ENCODE results near the gene ZNF584.
A peak's percentile ranks its signal among the peaks of the same experiment; 100 is the strongest.
"Not testable (repeated sequence)": the region's sequence is repeated elsewhere in the genome, so short reads cannot be mapped to it uniquely, and the experiment has no call there.

ZNF584 gene

DNA sequence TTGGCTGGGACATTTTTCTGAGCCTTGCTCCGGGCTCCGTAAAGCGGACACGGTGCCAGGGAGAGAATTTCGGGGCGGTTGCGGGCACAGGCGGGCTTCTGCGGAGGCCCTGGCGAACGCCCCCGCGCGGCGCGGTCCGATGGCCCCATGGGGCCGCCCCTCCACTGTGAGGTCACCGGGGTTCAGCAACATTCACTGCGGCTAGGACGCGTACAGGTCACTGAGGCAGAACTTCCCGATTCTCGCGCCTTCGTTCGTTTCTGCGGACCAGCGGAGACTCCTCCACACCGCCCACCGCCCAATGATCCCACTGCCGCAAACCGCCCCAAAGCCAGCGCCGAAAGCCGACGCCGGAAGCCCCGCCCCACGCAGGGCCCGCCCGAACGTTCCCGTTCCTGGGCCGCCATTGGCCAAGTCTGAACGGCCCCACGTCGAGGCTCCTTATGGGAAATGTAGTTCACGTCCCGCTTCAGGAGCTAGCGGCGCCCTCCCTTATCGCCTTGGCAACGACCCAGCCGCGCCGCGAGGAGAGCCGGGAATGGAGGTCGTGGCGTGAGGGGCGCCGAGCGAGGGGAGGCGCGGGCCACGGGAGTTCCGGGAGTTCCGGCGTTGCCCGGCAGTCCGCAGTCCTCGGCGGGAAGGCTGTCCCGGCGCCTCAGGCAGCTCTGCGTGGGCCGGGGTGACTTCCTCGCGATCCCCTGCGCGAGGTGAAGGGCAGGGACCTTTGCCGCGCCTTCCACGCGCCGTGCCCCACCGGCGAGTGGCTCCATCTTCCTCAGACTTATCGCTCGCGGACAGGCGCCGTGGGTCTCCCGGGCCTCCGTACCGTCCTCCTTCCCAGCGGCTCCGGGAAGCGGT, at the start of gene ZNF584:
Gene ZNF584 (plus strand): TSS at position 498 of the 858 bp plus-strand sequence. CDS start 499 bp downstream, outside the sequence.
- DNase-seq: peak; percentile 95

DNA sequence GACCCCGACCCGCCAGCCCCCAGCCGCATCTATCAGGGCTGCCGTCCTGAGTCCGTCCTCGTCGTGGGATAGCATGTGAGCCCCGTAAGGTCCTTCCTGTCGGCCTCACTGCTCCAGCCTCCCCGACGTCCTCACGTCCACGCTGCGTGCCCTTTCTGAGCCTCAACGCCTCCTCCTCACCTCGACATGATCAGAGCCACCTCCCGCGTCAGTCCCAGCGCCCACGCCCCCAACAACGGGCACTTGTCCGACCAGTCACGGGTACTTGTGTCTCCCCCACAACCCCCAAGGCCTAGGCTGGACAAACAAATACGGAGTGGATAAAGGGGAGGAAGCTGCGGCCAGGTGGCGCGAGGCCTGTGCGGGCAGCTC, 46.6 kb upstream of the ZNF584 start:
- peak; percentile 38 for DNase-seq

DNA sequence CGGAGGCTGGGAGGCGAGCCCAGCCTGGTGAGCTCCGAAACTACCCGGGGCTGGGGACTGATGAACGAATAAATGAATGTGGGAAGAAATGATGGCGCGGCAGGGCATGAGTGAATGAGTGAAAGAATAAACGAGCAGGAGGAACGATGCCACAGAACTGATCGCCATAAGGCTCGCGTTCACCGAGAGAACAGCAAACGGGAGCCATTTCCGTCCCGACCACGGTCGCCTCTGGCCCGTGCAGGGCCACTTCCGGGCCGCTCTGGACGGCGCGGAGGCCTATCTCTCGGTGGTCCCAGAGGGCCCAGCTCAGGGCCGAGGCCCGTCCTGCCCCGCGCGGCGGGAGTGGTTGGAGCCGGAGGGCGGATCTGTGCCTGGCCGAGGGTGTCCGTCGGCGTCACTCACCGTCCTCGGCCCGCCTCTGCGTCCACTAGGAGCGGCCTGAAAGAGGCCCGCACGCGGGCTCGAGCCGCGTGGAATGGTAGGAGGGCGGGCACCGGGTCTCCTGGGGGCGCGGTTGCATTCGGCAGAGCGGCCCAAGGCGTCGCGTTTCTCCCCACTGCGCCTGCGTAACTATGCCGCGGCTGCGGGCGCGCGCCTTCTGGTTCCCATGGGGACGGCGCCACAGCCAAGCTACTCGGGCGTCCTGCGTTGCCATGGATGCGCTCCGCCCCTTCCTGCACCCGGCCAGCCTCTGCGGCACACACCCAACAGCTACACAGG, 46.0 kb upstream of the ZNF584 start, which contains the start of gene ZNF497:
Gene ZNF497 (minus strand): TSS at position 480 of the 723 bp plus-strand sequence. CDS start 5,116 bp downstream, outside the sequence.
- peak; percentile 97 for DNase-seq

GRCh38 chr19:58364146-58364545, 44.3 kb upstream of the ZNF584 start:
- DNase-seq: peak; percentile 27

- DNase-seq: no peak
Measured at GRCh38 chr19:58366585-58367430, 41.6 kb upstream of the ZNF584 start.

DNA sequence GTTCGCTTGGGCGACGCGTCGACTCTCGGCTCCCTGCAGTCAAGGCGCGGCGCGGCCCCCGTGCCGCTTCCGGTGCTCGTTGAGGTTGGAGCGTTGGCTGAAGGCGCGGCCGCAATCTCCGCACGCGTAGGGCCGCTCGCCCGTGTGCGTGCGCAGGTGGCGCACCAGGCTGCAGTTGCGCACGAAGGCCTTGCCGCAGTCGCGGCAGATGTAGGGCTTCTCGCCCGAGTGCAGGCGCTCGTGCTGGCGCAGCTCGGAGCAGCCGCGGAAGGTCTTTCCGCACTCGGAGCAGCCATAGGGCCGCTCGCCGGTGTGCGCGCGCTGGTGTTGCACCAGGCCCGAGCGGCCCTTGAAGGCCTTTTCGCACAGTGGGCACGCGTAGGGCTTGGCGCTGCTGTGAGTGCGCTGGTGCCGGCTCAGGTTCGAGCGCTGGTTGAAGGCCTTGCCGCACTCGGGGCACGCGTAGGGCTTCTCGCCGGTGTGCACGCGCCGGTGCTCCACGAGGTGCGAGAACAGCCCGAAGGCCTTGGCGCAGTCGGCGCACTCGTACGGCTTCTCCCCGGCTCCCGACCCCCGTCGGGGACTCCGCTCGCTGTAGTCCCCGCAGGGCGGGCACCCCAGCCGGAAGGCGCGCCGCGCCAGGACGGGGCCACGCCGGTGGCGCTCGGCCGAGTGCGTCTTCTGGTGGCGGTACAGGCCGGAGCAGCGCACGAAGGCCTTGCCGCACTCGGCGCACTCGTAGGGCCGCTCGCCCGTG, 40.6 kb upstream of the ZNF584 start:
- no peak for DNase-seq

DNA sequence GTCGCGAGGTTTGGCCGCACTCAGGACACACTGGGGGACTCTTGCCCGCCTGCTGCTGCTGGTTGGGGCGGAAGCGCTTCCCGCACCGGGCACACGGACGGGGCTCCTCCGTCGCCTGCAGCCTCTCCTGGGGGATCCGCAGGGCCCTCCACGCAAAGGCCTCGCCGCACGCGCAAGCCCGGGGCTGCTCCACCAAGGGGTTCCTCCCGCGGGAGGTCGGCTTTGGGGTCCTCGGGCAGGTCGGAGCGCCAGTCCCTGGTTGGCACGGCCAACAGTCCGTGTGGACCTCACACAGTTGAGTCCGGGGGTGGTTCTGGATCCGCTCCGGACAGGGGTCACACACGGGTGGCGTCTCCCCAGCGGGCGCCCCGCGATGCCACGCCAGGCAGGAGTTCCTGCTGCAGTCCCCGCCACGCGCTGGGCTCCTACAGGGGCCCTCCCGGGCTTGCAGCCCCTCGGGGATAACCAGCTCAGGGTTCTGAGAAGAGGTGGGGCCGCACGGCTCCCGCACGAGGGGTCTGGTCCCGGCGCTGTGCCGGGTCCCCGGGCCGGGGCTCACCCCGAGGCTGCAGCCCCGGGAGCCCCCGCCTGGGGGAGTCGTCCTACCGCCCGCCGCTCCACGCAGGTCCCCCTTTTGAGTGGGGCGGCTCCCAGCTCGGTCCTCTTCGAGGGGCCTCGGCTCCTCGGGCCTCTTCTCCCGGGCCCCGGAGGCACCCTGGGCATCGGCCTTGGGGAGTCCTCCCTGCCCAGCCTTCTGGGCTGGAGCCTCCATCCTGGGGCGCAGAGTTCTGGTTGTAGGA, 39.7 kb upstream of the ZNF584 start:
- no peak for DNase-seq

DNA sequence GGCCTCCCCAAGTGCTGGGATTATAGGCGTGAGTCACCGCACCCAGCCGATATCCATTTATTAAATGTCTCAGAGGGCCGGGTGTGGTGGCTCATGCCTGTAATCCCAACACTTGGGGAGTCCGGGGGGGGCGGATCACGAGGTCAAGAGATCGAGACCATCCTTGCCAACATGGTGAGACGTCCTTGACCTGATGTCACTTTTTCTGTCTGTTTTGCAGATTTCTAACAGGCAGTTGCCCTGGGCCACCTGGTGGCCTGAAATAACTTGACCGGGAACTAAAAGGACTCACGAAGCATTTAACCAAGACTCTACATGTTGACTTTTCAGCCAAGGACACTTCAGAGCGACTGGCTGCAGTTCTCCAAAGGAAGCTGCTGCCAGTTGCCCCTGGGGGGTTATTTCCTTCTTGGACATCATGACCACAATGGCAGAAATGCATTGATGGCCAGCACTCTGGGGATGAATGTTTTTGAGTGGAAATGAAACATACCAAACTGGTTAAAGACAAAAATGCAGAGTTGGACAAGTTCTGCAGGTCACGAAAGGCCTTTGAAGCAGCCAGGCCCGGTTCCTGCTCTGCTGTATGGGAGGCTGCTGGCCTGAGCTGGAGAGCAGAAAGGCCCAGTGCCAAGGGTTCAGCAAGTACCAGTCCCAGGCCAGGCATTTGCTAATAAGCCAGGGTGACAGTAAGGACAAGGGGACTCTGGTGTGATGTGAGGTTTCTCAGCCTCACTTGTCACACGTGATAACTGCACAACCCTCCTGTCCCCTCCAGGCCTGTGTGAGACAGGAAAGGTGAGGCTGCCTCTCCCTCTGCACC, 35.9 kb upstream of the ZNF584 start:
- no peak for DNase-seq

DNA sequence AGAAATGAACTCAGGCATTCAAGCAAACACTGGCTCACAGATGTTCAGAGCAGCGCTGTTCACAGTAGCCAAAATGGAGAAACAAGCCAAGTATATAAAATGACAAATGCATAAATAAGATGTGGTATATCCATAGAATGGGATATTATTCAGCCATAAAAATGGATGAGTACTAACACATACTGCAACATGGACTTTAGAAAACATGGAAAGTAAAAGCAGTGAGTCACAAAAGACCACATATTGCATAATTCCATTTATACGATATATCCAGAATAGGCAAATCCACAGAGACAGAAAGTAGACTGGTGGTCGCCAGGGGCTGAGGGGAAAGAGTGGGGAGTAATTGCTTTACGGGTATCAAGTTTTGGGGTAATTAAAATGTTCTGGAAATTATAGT, 34.2 kb upstream of the ZNF584 start:
- DNase-seq: peak; percentile 62

GRCh38 chr19:58376724-58377123, 31.7 kb upstream of the ZNF584 start:
- not testable (repeated sequence) for DNase-seq

DNA sequence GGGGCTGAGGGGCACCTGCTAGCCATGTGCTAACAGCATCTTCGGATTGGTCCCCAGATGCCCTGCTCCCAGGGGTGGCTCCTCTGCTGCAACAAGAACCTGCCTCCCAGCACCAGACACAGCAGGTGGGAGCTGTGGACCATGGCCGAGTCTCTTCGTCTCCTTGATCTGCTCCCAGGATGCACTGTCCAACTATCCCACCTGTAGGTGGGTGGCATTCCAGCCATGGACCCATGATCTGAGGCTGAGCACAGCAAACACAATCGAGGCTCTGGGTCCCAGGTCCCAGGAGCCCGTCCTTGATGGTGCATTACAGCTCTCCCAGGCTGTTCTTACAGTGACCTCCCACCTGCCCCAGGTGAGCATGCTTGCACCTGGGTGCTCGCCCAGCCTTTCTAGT, 29.2 kb upstream of the ZNF584 start:
- no peak for DNase-seq

DNA sequence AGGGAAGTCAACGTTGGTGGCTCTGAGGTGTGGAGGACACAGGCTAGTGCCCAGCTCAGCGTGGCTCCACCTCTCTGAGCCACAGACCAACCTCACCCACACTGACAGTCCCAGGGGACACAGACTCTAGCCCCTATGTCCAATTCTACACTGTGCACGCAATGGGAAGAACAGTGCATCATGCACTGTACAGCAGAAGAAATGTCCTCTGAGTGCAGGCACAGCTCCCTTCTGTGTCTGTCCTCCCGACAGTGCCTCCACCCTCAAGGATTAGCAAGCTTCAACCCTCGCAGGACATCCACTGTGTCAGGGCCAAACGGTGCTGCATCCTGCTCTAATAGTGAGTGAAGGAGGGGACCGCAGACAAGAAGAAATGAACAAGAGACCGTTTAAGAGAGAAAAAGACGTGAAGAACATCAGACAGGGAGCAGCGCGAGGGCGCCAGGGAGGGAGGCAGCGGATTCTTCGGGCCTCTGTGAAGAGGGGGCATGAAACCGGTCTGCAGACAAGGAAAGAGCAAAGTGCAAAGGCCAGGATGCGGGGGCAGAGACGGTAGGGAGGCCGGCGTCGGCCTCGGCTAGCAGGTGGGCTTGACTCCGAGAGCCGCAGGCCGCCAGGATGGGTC, 28.3 kb upstream of the ZNF584 start:
- no peak for DNase-seq

GRCh38 chr19:58380662-58381459, 27.6 kb upstream of the ZNF584 start, which contains the start of gene ZNF837:
ZNF837 (minus strand) TSS chr19:58381030; CDS start chr19:58369332, 11,698 bp downstream.
- DNase-seq: peak; percentile 100

- no peak for DNase-seq
Measured at GRCh38 chr19:58381460-58382212, 26.8 kb upstream of the ZNF584 start.

DNA sequence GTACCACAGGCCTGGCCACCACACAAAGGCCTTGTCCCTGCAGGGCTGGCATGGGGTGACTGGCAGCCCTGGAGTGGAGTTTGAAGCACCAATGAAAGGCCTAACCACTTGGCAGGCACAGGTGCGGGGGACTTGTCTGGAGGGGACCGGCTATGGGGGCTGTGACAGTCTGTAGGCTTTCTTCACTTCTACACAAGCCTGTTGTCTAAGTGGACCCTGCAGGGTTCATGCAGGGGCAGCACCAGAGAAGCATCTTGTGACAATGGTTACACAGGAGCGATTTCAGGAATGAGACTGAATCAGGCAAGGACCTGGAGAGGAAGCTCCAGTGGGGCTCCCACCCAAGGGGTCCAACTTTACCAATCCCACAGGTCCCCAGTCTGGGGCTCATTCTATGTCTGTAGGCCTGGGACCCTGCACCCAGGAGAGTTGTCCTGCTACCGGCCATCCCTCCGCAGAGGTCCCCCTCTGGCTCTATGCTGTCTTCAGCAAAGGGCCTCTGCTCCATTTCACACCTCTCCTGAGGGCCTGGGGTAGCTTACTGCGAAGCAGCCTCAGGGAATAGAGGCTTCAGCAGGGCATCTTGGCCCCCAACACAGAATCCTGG, 25.3 kb upstream of the ZNF584 start:
- DNase-seq: no peak

- no peak for DNase-seq
Measured at GRCh38 chr19:58385313-58385890, 23.0 kb upstream of the ZNF584 start.

- DNase-seq: no peak
Measured at GRCh38 chr19:58385891-58386575, 22.4 kb upstream of the ZNF584 start.
